ENCODE measurements around the gene BCL11B.
A peak's percentile ranks its signal among the peaks of the same experiment; 100 is the strongest.

Gene BCL11B

GRCh38 chr14:99278836-99279235 is 6.8 kb upstream of the BCL11B start:
- TF ChIP-seq POLR2A (IDR thresholded peaks at IDR 0.05; ENCODE audit: low read length): no peak
- no peak for TF ChIP-seq GATA1 (IDR thresholded peaks at IDR 0.05; ENCODE audit: low read depth, low read length)
- DNase-seq: no peak

DNA sequence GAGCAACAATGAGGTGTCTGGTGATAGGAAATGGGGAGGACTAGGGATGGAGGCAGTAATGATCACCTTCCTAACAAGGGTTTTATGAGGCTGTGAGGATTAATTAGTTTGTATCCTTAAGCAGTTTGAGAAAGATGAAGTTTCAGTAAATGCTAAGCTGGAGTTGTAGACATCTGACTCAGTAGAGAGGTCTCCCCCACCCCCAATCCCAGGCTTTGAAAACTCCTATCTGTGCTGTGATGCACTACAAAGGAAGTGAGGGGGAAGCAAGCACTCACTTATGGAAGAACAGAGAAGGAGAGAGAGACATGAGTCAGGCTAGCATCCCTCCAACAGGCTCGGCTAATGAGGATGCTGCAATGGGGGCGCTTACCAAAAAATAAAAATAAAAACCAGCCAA is 5.5 kb upstream of the BCL11B start:
- no peak for DNase-seq
- TF ChIP-seq GATA1 (IDR thresholded peaks at IDR 0.05; ENCODE audit: low read depth, low read length): no peak
- no peak for TF ChIP-seq POLR2A (IDR thresholded peaks at IDR 0.05; ENCODE audit: low read length)

DNA sequence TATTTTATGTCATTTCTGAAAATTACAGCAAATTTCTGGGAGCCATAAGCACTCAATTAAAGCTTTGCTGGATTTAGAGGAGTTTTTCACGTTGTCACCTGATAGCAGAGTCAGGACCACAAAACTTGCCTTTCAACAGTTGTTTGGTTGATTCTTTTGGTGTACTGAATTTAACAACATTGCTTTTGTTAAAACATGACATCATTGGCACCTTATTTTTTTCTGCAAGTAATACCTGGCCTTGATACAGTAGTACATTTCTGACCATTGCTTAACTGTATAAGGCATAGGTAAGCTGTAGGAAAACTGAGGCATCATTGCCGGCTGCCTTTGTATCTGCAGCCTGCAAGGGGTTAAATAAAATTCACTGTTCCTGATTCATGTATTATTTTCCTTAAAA is 4.5 kb upstream of the BCL11B start:
- TF ChIP-seq POLR2A (IDR thresholded peaks at IDR 0.05; ENCODE audit: low read length) (no peak), GATA1 (IDR thresholded peaks at IDR 0.05; ENCODE audit: low read depth, low read length) (no peak)
- DNase-seq: no peak

- no peak for DNase-seq
- TF ChIP-seq GATA1 (IDR thresholded peaks at IDR 0.05; ENCODE audit: low read depth, low read length) (no peak), POLR2A (IDR thresholded peaks at IDR 0.05; ENCODE audit: low read length) (no peak)
Observed at GRCh38 chr14:99275222-99275584, 3.2 kb upstream of the BCL11B start.

- peak; percentile 22 to 37 for DNase-seq
- TF ChIP-seq POLR2A (IDR thresholded peaks at IDR 0.05; ENCODE audit: low read length): no peak
Observed at GRCh38 chr14:99274346-99275221, 2.6 kb upstream of the BCL11B start.

DNA sequence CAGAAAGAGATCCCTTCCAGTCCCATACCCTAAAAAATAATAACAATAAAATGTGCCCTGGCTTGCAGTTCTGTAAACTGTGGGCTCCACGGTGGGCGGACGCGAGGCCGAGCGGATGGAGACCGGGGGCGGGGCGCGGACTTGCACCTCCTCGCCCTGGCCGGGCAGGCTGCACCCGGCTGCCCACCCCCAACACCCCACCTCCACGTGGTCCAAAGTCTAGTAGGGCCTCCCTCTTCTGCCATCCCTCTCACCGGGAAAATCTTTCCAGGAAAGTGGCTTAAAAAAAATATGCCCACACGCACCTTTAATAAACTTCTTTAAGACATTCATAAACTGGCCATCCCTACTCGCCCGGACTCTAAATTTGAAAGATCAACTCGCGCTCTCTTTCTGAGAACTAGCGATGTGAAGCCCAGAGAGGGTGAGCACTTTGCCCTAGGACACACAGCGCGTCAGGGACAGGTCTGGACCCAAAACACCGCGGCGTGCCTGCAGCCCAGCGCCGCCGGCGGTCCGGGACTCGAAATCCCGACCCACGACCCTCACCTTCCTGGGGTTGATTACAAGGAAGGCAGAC is 1.9 kb upstream of the BCL11B start:
- no peak for DNase-seq

GRCh38 chr14:99272899-99273765 is 1.1 kb upstream of the BCL11B start:
- peak in 1 of 2 experiments; percentile 3 for DNase-seq
- no peak for TF ChIP-seq POLR2A (IDR thresholded peaks at IDR 0.05; ENCODE audit: low read length)
- no peak for TF ChIP-seq GATA1 (IDR thresholded peaks at IDR 0.05; ENCODE audit: low read depth, low read length)

More for the DNA sequence above, 1.9 kb upstream of the BCL11B start:
- TF ChIP-seq GATA1 (IDR thresholded peaks at IDR 0.05; ENCODE audit: low read depth, low read length): no peak
- no peak for TF ChIP-seq POLR2A (IDR thresholded peaks at IDR 0.05; ENCODE audit: low read length)

DNA sequence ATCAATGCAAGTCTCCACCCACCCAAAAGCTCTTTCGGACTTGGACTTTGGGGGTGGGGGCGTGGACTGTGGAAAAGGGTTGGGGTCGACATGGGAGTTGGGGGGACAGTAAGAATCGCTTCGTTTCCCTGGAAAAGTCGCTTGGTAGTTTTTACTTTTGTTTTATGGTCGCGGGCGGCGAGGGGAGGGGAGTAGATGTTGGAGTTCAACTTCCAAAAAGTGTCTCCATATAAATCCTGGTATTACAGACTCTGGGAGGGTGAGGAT is 568 bp upstream of the BCL11B start:
- TF ChIP-seq POLR2A (IDR thresholded peaks at IDR 0.05; ENCODE audit: low read length) (no peak), GATA1 (IDR thresholded peaks at IDR 0.05; ENCODE audit: low read depth, low read length) (no peak)
- no peak for DNase-seq

- no peak for DNase-seq
- TF ChIP-seq POLR2A (IDR thresholded peaks at IDR 0.05; ENCODE audit: low read length): no peak
- no peak for TF ChIP-seq GATA1 (IDR thresholded peaks at IDR 0.05; ENCODE audit: low read depth, low read length)
Observed at GRCh38 chr14:99271221-99271941, 616 bp downstream of the BCL11B start.

DNA sequence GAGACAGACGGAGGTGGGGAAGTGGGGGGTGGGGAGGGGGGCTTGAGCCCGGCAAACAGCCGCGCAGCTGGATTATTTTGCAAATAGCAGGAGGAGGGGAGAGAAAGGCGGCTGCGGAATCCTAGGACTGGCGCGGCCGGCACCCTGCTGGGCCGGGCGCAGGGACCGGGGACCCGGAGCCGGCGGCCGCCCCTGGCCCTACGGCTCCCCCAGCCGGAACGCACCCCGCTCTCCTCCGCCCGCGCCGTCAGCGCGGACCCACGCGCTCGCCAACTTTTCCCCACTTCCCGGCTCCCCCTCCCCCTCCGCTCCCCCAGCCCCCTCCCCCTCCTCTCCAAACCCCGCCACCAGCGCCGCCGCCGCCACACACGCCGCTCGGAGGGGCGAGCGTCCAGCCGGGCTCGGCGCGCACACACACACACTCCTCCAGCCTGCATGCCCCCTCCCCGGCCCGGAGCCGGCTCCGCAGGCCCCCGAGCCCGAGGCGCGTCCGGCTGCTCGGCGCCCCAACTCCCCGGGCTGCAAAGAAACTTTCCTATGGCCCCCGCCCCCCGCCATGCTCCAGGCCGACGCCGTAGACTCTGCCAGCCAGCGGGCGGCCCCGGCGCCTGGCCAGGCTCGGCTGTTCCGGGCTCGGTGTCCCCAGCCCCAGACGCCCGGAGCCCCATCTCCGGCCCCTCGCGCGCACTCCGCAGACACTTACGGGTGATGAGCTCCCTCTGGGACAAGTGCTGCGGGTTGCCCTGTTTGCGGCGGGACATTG is 1.4 kb downstream of the BCL11B start:
- TF ChIP-seq POLR2A (IDR thresholded peaks at IDR 0.05; ENCODE audit: low read length): no peak
- no peak for TF ChIP-seq GATA1 (IDR thresholded peaks at IDR 0.05; ENCODE audit: low read depth, low read length)
- no peak for DNase-seq

- no peak for TF ChIP-seq GATA1 (IDR thresholded peaks at IDR 0.05; ENCODE audit: low read depth, low read length)
- no peak for TF ChIP-seq POLR2A (IDR thresholded peaks at IDR 0.05; ENCODE audit: low read length)
- DNase-seq: no peak
Observed at GRCh38 chr14:99268810-99269707, 2.9 kb downstream of the BCL11B start.

All from erythroblast (primary cell).